ENCODE data around the gene MTUS2. TPM values are rescaled to one million over a fixed set of nuclear protein-coding genes. Genes with fewer than 3 reads are reported as not detected.

Gene MTUS2
- total and polyA plus RNA-seq, 4 donors, result under 0.01 to 0.70 (median 0.15) TPM

- TF ChIP-seq REST (IDR thresholded peaks at IDR 0.05), result no peak
- TF ChIP-seq HNF4G (IDR thresholded peaks at IDR 0.05), result no peak
Measured at GRCh38 chr13:29254626-29255370, 434.7 kb downstream of the MTUS2 start (continued).

GRCh38 chr13:29255567-29255966 is 435.4 kb downstream of the MTUS2 start:
- DNase-seq (ENCODE audit: low spot score), result no peak
- Histone ChIP-seq H3K9ac (ENCODE audit: low read depth in 1 of 2, low read length in 2 of 2) (no peak overlapping the region), H3K27ac (ENCODE audit: low read depth in 1 of 2, low read length in 2 of 2) (no peak overlapping the region), H3K9me3 (ENCODE audit: control insufficient read depth in 4 of 4, low read length in 3 of 4) (no peaks in the 10 kb centered on the region), H3K36me3 (ENCODE audit: control insufficient read depth in 4 of 4, insufficient read depth in 3 of 4, low read depth in 1 of 4, low read length in 3 of 4) (no peaks in the 10 kb centered on the region), H3K27me3 (ENCODE audit: control insufficient read depth in 4 of 4, insufficient read depth in 4 of 4, low read length in 3 of 4) (no peaks in the 10 kb centered on the region), H3K4me3 (ENCODE audit: low read depth in 1 of 3, low read length in 3 of 3) (no peak overlapping the region), H3K4me1 (ENCODE audit: control insufficient read depth in 4 of 4, insufficient read depth in 4 of 4, low read length in 3 of 4) (no peaks in the 10 kb centered on the region)
- WGBS, result 76% methylated on average over 2 of the region's 2 CpGs
- TF ChIP-seq TAF1 (conservative IDR thresholded peaks at IDR 0.05) (no peak), NR2F2 (IDR thresholded peaks at IDR 0.05) (no peak), HNF4G (IDR thresholded peaks at IDR 0.05) (no peak), HNF4A (conservative IDR thresholded peaks at IDR 0.05) (no peak), MAX (IDR thresholded peaks at IDR 0.05) (no peak)
- TF ChIP-seq, protein P1, sequence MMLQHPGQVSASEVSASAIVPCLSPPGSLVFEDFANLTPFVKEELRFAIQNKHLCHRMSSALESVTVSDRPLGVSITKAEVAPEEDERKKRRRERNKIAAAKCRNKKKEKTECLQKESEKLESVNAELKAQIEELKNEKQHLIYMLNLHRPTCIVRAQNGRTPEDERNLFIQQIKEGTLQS (IDR thresholded peaks at IDR 0.05), result no peak

DNA sequence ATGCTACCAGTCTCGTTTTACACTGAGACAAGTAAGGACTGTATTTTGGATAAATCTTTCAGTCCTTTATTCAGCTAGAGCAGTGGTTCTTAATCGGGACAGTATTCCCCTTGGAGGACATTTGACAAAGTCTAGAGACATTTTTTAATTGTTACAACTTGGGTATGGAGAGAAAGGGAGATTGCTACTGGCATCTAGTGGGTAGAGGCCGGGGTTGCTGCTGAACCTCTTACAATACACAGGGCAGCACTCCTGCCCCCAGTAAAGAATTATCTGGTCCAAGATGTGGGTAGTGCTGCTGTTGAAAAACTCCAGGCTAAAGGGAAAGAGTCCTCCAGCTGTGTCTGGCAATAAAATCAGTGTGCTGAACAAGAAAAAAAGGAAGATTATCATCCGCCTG is 440.5 kb downstream of the MTUS2 start:
- Histone ChIP-seq H3K27ac (ENCODE audit: low read depth in 1 of 2, low read length in 2 of 2) (no peak overlapping the region), H3K4me3 (ENCODE audit: low read depth in 1 of 3, low read length in 3 of 3) (no peak overlapping the region), H3K9ac (ENCODE audit: low read depth in 1 of 2, low read length in 2 of 2) (no peak overlapping the region), H3K4me1 (ENCODE audit: control insufficient read depth in 4 of 4, insufficient read depth in 4 of 4, low read length in 3 of 4) (no peaks in the 10 kb centered on the region), H3K9me3 (ENCODE audit: control insufficient read depth in 4 of 4, low read length in 3 of 4) (no peaks in the 10 kb centered on the region), H3K27me3 (ENCODE audit: control insufficient read depth in 4 of 4, insufficient read depth in 4 of 4, low read length in 3 of 4) (no peaks in the 10 kb centered on the region), H3K36me3 (ENCODE audit: control insufficient read depth in 4 of 4, insufficient read depth in 3 of 4, low read depth in 1 of 4, low read length in 3 of 4) (no peaks in the 10 kb centered on the region)
- TF ChIP-seq, protein P2, sequence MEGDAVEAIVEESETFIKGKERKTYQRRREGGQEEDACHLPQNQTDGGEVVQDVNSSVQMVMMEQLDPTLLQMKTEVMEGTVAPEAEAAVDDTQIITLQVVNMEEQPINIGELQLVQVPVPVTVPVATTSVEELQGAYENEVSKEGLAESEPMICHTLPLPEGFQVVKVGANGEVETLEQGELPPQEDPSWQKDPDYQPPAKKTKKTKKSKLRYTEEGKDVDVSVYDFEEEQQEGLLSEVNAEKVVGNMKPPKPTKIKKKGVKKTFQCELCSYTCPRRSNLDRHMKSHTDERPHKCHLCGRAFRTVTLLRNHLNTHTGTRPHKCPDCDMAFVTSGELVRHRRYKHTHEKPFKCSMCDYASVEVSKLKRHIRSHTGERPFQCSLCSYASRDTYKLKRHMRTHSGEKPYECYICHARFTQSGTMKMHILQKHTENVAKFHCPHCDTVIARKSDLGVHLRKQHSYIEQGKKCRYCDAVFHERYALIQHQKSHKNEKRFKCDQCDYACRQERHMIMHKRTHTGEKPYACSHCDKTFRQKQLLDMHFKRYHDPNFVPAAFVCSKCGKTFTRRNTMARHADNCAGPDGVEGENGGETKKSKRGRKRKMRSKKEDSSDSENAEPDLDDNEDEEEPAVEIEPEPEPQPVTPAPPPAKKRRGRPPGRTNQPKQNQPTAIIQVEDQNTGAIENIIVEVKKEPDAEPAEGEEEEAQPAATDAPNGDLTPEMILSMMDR (IDR thresholded peaks at IDR 0.05; ENCODE audit: low read depth, low read length, missing input control), result peak; percentile 50
- TF ChIP-seq JUND (IDR thresholded peaks at IDR 0.05), result no peak
- no peak for TF ChIP-seq TAF1 (conservative IDR thresholded peaks at IDR 0.05)
- TF ChIP-seq RAD21 (IDR thresholded peaks at IDR 0.05), result peak; percentile 73 to 78
- TF ChIP-seq EGR1 (IDR thresholded peaks at IDR 0.05; ENCODE audit: low read depth in 2 of 2), result no peak
- no peak for TF ChIP-seq REST (IDR thresholded peaks at IDR 0.05)
- TF ChIP-seq NR2F2 (IDR thresholded peaks at IDR 0.05), result no peak
- DNase-seq (ENCODE audit: low spot score), result no peak
- WGBS, result 64% methylated on average over 4 of the region's 4 CpGs
